ENCODE measurements around the gene SRI.
"Not testable (repeated sequence)": the region's sequence is repeated elsewhere in the genome, so short reads cannot be mapped to it uniquely, and the experiment has no call there.

The SRI gene

DNA sequence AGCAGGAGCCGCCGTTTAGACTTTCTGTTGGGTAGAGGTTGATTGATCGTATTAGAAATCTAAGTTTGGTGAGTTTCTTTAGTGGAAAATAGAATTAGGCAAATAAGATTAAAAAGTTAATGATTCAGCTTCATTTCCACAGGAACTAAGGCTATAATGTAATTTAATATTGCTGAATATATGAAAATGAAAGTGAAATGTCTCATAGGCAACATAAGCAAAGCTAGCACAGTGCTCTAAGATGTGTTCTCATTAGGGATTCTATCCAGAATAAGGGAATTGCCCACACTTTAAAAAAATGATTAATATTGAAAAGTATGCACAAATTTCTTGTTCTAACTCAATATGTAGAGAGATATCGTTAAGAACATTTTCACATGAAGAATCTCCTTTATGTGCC is 47.0 kb downstream of the SRI start:
- DNase-seq: no peak

DNA sequence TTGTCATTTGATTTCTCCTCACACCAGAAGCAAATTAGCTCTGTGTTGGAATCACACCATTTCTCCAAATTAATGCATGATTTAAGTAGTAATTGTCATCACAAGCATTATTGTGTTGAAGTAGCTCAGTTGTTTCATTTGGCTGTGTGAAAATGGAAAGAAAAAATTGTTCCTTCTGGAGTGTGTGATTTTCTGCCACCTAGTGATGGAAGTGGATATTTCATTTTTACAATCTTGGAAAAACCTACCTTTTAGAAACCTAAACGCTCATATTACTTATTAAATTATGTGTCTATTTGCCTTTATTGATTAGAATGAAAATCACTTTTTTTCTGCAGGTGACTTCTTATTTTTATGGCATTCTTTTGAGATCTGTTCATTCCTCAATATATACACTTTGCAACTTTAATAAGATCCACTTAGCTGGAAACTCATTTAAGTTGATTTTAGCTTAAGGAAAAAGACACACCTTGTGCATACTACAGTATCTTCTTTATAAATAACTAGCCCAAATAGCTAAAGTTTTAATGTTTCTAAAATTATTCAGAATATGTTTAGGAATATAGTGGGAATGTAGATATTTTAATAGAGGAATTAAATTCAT is 50.0 kb downstream of the SRI start:
- peak; percentile 55 to 64 for DNase-seq

DNA sequence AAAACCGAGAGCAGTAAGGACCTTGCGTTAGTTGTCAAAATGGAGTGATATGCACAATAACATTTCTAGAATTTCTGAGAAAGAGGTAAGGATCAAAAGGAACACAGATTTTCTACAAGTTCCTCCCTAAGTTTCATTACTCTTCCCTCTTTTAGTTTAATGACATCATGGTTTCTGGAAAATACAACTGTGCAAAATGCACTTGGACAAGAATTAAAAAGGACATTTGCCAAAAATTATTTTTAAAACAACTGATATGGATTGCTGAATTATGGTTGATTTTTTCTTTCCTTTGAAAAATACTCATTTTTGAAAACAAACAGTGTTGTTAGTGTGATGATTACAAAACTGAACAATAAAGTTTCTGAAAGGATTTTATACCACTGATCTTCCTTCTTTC is 52.1 kb downstream of the SRI start:
- DNase-seq: no peak

DNA sequence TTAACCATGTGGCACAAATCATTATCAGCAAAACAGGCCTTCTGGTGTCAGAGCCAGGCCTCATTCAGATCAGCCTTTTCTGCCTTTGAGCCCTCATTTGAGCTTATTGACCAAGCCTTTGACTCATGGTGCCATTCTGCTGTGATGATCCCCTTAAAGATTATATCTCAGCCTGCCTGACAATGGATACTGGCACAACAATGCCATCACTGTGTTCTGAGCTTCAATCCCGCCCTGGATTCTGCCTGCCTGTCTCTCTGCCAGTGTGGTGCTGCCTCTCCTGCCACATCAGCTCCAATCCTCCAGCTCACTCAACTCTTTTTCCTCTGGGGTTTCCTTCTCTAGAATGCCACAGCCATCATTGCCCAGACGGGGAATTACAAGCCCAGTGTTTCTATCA is 52.6 kb downstream of the SRI start:
- DNase-seq: no peak

DNA sequence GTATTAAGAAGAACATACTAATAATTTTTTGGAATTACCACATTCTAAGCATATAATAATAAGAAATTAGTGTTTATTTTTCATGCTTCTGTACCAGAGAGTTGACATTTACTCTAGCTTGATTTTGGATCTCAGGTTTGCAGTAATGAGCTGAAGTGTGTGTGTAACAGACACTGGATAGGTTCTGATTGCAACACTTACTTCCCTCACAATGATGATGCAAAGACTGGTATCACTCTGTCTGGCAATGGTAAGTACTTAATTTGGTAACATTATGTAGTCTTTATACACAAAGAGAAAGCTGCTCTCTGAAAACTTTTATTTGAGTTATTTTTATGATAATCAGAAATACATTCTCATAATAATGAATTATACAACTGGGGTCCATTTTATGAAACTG is 54.1 kb downstream of the SRI start:
- no peak for DNase-seq

DNA sequence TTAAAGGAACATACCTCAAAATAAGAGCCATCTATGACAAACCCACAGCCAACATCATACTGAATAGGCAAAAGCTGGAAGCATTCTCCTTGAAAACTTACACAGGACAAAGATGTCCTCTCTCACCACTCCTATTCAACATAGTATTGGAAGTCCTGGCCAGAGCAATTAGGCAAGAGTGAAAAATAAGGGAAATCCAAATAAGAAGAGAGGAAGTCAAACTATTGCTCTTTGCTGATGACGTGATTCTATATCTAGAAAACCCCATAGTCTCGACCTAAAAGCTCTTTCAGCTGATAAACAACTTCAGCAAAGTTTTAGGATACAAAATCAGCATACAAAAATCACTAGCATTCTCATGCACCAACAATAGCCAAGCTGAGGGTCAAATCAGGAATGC is 60.1 kb downstream of the SRI start:
- not testable (repeated sequence) for DNase-seq

DNA sequence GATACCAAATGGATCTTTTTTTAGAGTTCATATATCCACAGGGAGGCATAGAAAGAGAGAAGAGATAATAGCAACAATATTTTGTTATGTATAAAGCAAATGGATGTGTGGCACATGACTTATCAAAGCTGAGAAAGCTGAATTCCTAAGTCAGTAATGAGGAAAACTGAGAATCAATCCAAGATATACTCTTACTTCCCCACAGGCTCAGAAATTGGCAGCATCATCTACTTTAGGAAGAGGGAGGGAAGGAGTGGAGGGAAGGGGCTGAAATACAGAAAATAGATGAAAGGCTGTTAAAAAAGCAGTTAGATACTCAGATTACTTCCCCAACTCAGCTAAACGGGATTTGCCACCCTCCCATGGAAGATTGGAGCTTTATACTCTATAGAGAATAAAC is 63.5 kb downstream of the SRI start:
- DNase-seq: no peak

DNA sequence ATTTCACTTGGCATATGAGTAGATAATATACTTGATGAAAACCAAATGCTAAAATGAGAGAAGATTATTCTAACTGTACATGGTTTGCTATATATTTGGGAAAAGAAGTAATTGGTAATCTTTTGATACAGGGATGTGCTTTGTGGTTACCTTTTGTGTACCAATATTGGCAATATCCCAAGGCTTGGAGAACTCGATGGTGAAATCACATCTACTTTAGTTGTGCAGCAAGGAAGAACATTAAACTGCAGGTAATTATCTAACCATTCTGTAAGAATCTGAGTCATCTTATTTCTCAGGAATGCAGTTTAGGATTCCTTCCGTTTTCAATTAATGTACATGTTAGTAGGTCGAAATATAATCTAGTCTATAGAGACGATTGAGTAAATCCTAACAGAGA is 64.1 kb downstream of the SRI start:
- DNase-seq: no peak

Data from Kasumi-1 (cell line).